ENCODE data around the gene SMCR8.
"Not testable (repeated sequence)": the region's sequence is repeated elsewhere in the genome, so short reads cannot be mapped to it uniquely, and the experiment has no call there.

Gene SMCR8

DNA sequence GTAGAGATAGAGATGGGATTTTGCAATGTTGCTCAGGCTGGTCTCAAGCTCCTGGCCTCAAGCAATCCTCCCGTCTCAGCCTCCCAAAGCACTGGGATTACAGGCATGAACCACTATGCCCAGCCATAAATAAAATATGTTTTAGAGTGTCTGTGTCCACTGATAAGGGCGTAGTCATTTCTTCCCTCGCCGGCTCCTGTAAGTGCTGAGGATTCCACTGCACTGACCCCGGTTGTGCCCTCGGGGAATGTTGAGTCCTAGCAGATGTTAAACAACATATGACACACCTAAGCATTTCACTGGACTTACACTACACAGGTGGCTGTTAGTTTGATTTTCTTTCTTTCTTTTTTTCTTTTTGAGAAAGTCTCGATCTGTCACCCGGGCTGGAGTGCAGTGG lies 53.9 kb downstream of the SMCR8 start:
- DNase-seq (ENCODE audit: low spot score), result peak; percentile 50
- ChIA-PET CTCF (no interaction called here), POLR2A (ENCODE audit: low non-redundant PET) (no interaction called here)
- peak overlapping the region; percentile 5; the same call in 1 of the 2 replicates for H3K27ac ChIP-seq
- TF ChIP-seq, protein P1, sequence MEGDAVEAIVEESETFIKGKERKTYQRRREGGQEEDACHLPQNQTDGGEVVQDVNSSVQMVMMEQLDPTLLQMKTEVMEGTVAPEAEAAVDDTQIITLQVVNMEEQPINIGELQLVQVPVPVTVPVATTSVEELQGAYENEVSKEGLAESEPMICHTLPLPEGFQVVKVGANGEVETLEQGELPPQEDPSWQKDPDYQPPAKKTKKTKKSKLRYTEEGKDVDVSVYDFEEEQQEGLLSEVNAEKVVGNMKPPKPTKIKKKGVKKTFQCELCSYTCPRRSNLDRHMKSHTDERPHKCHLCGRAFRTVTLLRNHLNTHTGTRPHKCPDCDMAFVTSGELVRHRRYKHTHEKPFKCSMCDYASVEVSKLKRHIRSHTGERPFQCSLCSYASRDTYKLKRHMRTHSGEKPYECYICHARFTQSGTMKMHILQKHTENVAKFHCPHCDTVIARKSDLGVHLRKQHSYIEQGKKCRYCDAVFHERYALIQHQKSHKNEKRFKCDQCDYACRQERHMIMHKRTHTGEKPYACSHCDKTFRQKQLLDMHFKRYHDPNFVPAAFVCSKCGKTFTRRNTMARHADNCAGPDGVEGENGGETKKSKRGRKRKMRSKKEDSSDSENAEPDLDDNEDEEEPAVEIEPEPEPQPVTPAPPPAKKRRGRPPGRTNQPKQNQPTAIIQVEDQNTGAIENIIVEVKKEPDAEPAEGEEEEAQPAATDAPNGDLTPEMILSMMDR (conservative IDR thresholded peaks at IDR 0.05; ENCODE audit: low read depth), result no peak

GRCh38 chr17:18370761-18371160 lies 55.7 kb downstream of the SMCR8 start:
- TF ChIP-seq, protein P1 (conservative IDR thresholded peaks at IDR 0.05; ENCODE audit: low read depth), result no peak
- CTCF ChIA-PET, result no interaction called here
- H3K27ac ChIP-seq, result no peak overlapping the region
- POLR2A ChIA-PET (ENCODE audit: low non-redundant PET), result no interaction called here
- DNase-seq (ENCODE audit: low spot score), result no peak

DNA sequence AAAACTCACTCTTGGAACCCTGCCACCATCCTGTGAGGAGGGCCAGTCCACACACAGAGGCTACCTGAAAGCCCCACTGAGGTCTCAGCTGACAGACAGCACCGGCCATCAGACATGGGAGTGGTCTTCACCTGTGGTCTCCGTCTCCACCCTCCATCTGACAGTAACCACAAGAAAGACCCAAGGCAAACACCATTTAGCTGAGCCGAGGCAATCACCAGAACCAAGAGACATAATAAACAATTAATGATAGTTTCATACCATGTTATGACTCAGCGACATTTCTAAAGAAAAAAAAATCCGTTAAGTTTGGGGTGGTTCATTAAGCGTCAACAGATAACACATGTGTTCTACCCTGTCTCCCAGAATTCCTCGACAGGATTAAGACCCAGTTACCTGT lies 56.4 kb downstream of the SMCR8 start:
- no peak for DNase-seq (ENCODE audit: low spot score)
- POLR2A ChIA-PET (ENCODE audit: low non-redundant PET), result no interaction called here
- H3K27ac ChIP-seq, result no peak overlapping the region
- CTCF ChIA-PET, result no interaction called here
- TF ChIP-seq, protein P1 (conservative IDR thresholded peaks at IDR 0.05; ENCODE audit: low read depth), result no peak

DNA sequence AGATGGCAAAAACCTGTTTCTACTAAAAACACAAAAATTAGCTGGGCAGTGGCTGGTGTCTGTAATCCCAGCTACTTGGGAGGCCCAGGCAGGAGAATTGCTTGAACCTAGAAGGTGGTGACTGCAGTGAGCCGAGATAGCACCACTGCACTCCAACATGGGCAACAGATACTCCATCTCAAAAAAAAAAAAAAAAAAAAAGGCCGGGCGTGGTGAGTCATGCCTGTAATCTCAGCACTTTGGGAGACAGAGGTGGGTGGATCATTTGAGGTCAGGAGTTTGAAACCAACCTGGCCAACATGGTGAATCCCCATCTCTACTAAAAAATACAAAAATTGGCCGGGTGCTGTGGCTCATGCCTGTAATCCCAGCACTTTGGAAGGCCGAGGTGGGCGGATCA lies 58.1 kb downstream of the SMCR8 start:
- CTCF ChIA-PET; POLR2A ChIA-PET (ENCODE audit: low non-redundant PET); H3K27ac ChIP-seq; DNase-seq (ENCODE audit: low spot score): not testable (repeated sequence)

- ChIA-PET POLR2A (ENCODE audit: low non-redundant PET) (no interaction called here), CTCF (interaction anchor here (0.7 kb wide), 1 partner anchor 11 kb away, joined by 3 read pairs; no protein-coding TSS in a partner anchor)
- TF ChIP-seq, protein P1 (conservative IDR thresholded peaks at IDR 0.05; ENCODE audit: low read depth), result no peak
- no peak overlapping the region for H3K27ac ChIP-seq
- no peak for DNase-seq (ENCODE audit: low spot score)
These were observed 59.1 kb downstream of the SMCR8 start for GRCh38 chr17:18374216-18374615.
